Measurements from ENCODE around the gene ZNF672. TPM values are rescaled to one million over a fixed set of nuclear protein-coding genes. Genes with fewer than 3 reads are reported as not detected.

ZNF672 gene
- polyA plus RNA-seq, 1 experiment: 17.1 TPM

DNA sequence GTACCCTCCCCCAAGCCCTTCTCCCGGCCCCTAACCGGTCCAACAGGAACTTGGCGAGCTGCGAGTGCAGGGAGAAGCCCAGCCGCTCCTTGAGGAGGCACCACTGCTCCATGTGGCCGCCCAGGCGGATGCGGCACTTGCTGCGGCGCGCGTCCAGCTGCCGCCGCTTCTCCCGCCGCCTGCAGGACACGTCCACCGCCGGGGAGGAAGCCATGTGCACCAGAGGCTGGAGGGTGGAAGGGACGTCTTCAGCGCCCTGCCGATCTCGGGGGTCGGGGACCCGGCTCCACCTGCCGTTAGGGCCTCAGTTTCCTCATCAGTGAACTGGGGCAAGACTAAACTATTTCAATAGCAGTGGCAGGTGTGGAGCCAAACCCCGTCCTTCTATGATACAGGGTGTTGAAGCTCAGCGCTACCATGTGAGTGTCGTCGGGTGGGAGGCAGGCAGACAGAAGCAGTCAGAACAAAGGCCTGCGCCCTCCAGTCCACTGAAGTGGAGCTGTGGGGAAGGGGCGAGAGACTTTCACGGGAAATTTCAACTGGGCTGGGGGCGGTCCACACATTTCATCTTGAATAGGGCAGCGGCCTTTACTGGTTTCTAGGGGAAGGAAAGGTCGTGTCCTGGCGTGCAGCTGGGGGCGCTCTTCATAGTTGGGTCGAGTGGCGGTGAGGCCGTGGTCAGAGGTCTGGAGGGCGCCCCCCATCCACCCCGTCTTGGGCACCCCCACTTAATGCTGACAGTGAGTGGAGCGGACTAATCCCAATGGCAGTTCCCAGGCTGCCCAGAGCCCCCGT is 20.3 kb downstream of the ZNF672 start:
- ChIA-PET POLR2A (interaction anchor here (1.1 kb wide), 1 partner anchor 20 kb away, joined by 5 read pairs; the partner anchor contains the start of gene ZNF672), CTCF (interaction anchor here (0.7 to 2.4 kb wide), 7 partner anchors 11 to 238 kb away, joined by 3 to 20 read pairs (median 5); partner anchors contain the start of gene ZNF672)
- H3K27me3 ChIP-seq (ENCODE audit: control insufficient read depth, insufficient read depth, low read length): no peaks in the 10 kb centered on the region
- peak overlapping the region; percentile 50 for H3K4me3 ChIP-seq (ENCODE audit: low read depth, low read length)
- TF ChIP-seq, protein P1, sequence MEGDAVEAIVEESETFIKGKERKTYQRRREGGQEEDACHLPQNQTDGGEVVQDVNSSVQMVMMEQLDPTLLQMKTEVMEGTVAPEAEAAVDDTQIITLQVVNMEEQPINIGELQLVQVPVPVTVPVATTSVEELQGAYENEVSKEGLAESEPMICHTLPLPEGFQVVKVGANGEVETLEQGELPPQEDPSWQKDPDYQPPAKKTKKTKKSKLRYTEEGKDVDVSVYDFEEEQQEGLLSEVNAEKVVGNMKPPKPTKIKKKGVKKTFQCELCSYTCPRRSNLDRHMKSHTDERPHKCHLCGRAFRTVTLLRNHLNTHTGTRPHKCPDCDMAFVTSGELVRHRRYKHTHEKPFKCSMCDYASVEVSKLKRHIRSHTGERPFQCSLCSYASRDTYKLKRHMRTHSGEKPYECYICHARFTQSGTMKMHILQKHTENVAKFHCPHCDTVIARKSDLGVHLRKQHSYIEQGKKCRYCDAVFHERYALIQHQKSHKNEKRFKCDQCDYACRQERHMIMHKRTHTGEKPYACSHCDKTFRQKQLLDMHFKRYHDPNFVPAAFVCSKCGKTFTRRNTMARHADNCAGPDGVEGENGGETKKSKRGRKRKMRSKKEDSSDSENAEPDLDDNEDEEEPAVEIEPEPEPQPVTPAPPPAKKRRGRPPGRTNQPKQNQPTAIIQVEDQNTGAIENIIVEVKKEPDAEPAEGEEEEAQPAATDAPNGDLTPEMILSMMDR (IDR thresholded peaks at IDR 0.05; ENCODE audit: insufficient read depth, low read depth, low read length): peak; percentile 47
- no peak for DNase-seq (ENCODE audit: low read depth)
- peaks cover 3% of the 10 kb centered on the region; the same call in 1 of the 2 replicates for H3K36me3 ChIP-seq (ENCODE audit: control insufficient read depth, insufficient read depth, low read length)

GRCh38 chr1:248858891-248859889 is 21.2 kb downstream of the ZNF672 start, which contains the start of gene ZNF692:
Gene ZNF692, minus strand, starts transcription at chr1:248859085. Its CDS starts 776 bp downstream, at chr1:248858309.
- Histone ChIP-seq H3K36me3 (ENCODE audit: control insufficient read depth, insufficient read depth, low read length) (peaks cover 1% of the 10 kb centered on the region; the same call in 1 of the 2 replicates), H3K27me3 (ENCODE audit: control insufficient read depth, insufficient read depth, low read length) (no peaks in the 10 kb centered on the region), H3K4me3 (ENCODE audit: low read depth, low read length) (peak within 1 kb of the TSS; percentile 50)
- TF ChIP-seq, protein P1 (IDR thresholded peaks at IDR 0.05; ENCODE audit: insufficient read depth, low read depth, low read length): no peak
- ChIA-PET POLR2A (interaction anchor here (1.1 kb wide), 1 partner anchor 21 kb away, joined by 5 read pairs; the partner anchor contains the start of gene ZNF672), CTCF (interaction anchor here (0.6 to 2.4 kb wide), 8 partner anchors 12 to 239 kb away, joined by 3 to 20 read pairs (median 4); partner anchors contain the start of gene ZNF672)
- DNase-seq (ENCODE audit: low read depth): peak; percentile 74

DNA sequence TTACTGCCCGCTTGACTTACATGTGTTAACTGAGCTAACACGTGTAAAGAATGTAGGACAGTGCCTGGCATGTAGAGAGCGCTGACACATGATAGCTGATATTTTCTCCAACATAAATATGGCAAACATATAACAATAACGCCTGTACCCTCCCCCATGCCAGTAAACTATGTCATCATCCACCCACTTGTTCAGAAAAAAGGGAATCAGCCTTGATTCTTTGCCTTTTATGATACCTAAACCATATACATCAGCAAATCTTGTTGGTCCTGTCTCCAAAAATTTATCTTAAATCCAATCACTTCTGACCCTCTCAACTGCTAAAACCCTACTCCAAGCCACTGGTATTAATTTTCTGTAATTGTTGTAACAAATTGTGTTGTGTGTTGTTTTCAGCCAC is 22.0 kb downstream of the ZNF672 start:
- no peaks in the 10 kb centered on the region for H3K27me3 ChIP-seq (ENCODE audit: control insufficient read depth, insufficient read depth, low read length)
- CTCF ChIA-PET: interaction anchor here (2.4 kb wide), 1 partner anchor 18 kb away, joined by 20 read pairs; no protein-coding TSS in a partner anchor
- POLR2A ChIA-PET: no interaction called here
- no peaks in the 10 kb centered on the region for H3K36me3 ChIP-seq (ENCODE audit: control insufficient read depth, insufficient read depth, low read length)
- DNase-seq (ENCODE audit: low read depth): no peak
- TF ChIP-seq, protein P1 (IDR thresholded peaks at IDR 0.05; ENCODE audit: insufficient read depth, low read depth, low read length): no peak
- H3K4me3 ChIP-seq (ENCODE audit: low read depth, low read length): no peak overlapping the region

DNA sequence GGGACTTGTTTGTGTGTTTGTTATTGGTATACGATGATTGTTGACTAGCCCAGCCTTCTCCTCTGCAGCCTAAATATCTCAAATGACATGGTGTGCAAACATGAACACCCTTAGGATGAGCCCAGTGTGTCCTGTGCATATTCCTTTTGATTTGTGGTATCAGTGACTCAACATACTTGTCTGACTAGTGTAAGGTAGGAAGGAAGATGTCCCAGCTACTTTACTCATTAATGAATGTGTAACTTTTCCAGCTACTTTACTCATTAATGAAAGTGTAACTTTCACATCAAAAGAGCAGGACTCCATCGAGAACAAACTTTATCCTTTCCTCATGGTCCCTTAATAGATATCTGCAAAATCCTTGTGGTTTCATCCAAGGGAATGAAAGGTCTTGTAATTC is 23.6 kb downstream of the ZNF672 start:
- DNase-seq (ENCODE audit: low read depth): no peak
- ChIA-PET CTCF (interaction anchor here (0.7 to 1.5 kb wide), 2 partner anchors 13 to 35 kb away, joined by 3 read pairs; partner anchors contain the start of gene SH3BP5L), POLR2A (no interaction called here)
- H3K36me3 ChIP-seq (ENCODE audit: control insufficient read depth, insufficient read depth, low read length): no peaks in the 10 kb centered on the region
- no peak overlapping the region for H3K4me3 ChIP-seq (ENCODE audit: low read depth, low read length)
- TF ChIP-seq, protein P1 (IDR thresholded peaks at IDR 0.05; ENCODE audit: insufficient read depth, low read depth, low read length): no peak
- H3K27me3 ChIP-seq (ENCODE audit: control insufficient read depth, insufficient read depth, low read length): no peaks in the 10 kb centered on the region

Data from BJ (cell line).